Measurements from ENCODE around the gene NT5C2. TPM values are rescaled to one million over a fixed set of nuclear protein-coding genes. Genes with fewer than 3 reads are reported as not detected.

The NT5C2 gene
- total and polyA plus RNA-seq, 2 donors (not counting 3 experiments of a cell fraction or from before 2014, with no cell fraction given) = 47.2 to 69.9 TPM

GRCh38 chr10:103141950-103142349, 51.1 kb downstream of the NT5C2 start:
- dilution Hi-C loops (cut with MboI; ENCODE audit: extremely low pct_ligation_motif_present, low sequenced_read_pairs) = no loop called here
- Histone ChIP-seq H3K9me3 (replicated peaks; ENCODE audit: control insufficient read depth, insufficient read depth, low read length) (no peaks in the 10 kb centered on the region), H3K36me3 (ENCODE audit: control insufficient read depth in 2 of 2, extremely low read depth in 1 of 2, insufficient read depth in 2 of 2, low read length in 2 of 2) (peaks cover 0 to 8% of the 10 kb centered on the region in 2 experiments), H2AFZ (ENCODE audit: low read depth, low read length) (no peak overlapping the region), H3K9ac (replicated peaks; ENCODE audit: extremely low read depth, insufficient read depth, low read length) (no peak overlapping the region), H3K79me2 (ENCODE audit: control insufficient read depth, insufficient read depth, low read length) (peaks cover 20% of the 10 kb centered on the region), H3K4me2 (ENCODE audit: insufficient read depth, low read length) (no peak overlapping the region), H3K9me1 (replicated peaks; ENCODE audit: control insufficient read depth, extremely low read depth, insufficient read depth, low read length) (no peaks in the 10 kb centered on the region), H3K27me3 (ENCODE audit: control insufficient read depth in 2 of 2, insufficient read depth in 2 of 2, low read length in 2 of 2) (no peaks in the 10 kb centered on the region), H3K4me3 (replicated peaks in 1 of 3; ENCODE audit: insufficient read depth in 1 of 3, low read depth in 1 of 3, low read length in 3 of 3) (no peak overlapping the region), H4K20me1 (replicated peaks; ENCODE audit: control insufficient read depth, extremely low read depth, insufficient read depth, low read length) (no peaks in the 10 kb centered on the region), H3K27ac (ENCODE audit: insufficient read depth, low read depth, low read length) (no peak overlapping the region), H3K4me1 (ENCODE audit: control insufficient read depth, extremely low read depth, insufficient read depth, low read length) (peaks cover 8% of the 10 kb centered on the region)
- BruUV-seq (replicated peaks) = no TSS peak
- FAIRE-seq = no peak
- CTCF ChIA-PET = interaction anchor here (1.4 to 2.9 kb wide), 3 partner anchors 12 to 103 kb away, joined by 3 to 10 read pairs (median 9); no protein-coding TSS in a partner anchor
- intact Hi-C loops (cut with micrococcal nuclease) = no loop called here
- DNase-seq (ENCODE audit: low read depth, low spot score) = no peak
- POLR2A ChIA-PET = no interaction called here
- TF ChIP-seq POLR2AphosphoS5 (IDR thresholded peaks at IDR 0.05; ENCODE audit: insufficient read depth, low read depth, low read length) (no peak), JUN (IDR thresholded peaks at IDR 0.05; ENCODE audit: borderline replicate concordance, insufficient read depth, insufficient read length, low read depth) (no peak), MYC (IDR thresholded peaks at IDR 0.05; ENCODE audit: low read depth, low read length) (no peak), EZH2 (IDR thresholded peaks at IDR 0.05; ENCODE audit: borderline replicate concordance, low read depth, low read length, severe bottlenecking) (no peak), GATA2 (IDR thresholded peaks at IDR 0.05; ENCODE audit: insufficient read depth, insufficient read length, low read depth, low read length) (no peak), POLR2A (IDR thresholded peaks at IDR 0.05; ENCODE audit: low read depth, low read length) (no peak), FOS (IDR thresholded peaks at IDR 0.05; ENCODE audit: borderline replicate concordance, insufficient read depth, low read length) (no peak), MAX (IDR thresholded peaks at IDR 0.05; ENCODE audit: insufficient read depth, insufficient read length) (no peak), CTCF (IDR thresholded peaks at IDR 0.05; ENCODE audit: extremely low read depth in 1 of 2, insufficient read depth in 1 of 2, low read depth in 1 of 2, low read length in 2 of 2) (no peak)

Data from endothelial cell of umbilical vein (primary cell).